GM19193 (cell line): ENCODE results near the gene FBXO44.

Experiments used
- POLR2A ChIP-seq: IDR thresholded peaks from 4 replicates; pipeline ENCODE4 v1.6.1; 2011; ENCODE audit not compliant: insufficient read depth, insufficient read length; ENCODE audit errors: extremely low read depth

FBXO44 gene

DNA sequence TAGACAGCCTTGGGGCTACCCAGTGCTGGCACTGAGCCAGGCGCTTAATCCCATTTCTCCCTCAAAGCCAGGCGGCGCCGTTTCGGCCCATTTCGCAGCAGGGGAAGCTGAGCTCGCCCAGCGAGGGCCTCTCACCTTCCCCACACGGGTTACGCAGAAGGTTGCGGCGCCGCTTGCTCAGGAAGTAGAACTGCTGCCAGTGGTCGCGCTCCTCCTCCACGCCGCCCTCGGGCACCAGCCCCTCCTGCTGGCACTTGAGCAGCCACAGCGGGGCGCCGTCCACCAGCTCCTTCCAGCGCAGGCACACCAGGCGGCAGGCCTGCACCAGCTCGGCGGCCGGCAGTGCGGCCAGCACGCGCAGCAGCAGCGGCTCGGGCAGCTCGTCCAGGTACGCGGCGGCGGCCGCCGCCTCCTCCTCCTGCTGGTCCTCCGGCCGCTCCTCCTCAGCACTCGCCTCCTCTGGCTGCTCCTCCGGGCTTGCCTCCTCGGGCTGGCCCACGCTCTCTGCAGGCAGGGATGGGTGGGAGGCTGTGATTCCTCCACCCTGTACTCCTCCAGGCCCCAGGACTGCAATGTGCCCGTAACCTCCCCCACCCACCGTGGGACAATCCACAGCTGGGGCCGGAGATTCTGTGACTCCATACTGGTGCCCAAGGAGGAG, 4.2 kb upstream of the FBXO44 start:
- TF ChIP-seq POLR2A = no peak

DNA sequence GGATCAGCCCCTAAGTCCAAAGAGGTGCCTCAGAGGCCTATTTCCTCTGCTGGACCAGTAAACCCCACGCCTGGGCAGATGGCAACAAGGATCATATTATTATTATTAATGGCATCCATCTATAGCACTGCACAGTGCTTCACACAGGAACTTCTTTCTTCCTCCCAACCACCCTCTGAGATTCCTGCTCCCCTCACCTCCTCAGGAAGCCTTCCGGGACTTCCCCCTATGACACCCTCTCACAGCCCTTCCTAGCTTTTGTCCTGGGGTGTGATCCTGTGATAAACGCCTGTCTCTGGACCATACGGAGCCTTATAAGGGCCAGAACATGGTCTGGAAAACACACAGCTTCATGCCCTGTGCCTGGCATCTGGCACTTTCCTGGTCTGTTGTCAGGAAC, 3.7 kb upstream of the FBXO44 start:
- TF ChIP-seq POLR2A = no peak

DNA sequence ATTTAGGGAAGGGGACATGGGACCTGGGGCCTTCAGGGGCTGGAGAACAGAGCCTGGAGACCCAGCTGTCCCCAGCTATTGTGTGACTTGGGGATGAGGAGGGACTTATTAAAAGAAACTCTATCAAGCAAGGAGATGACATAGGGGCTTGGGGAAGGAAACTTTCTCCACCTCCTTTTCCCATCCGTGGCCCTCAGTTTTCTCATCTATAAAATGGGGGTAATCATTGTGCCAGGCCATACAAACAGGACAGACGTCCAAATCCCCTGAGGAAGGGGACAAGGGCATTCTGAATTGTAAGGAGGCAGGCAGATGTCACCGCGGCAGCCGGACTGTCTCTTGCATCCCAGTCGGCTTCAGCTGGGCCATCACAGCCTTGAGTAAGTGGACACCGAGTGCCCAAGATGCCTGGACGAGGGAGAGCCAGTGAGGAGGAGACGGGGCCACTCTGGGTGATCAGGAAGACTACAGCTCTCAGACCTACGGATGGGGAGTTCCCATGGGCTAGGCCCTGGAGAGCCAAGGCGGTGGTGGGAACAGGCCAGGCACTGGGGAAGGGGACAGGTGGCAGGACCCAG, 2.4 kb upstream of the FBXO44 start:
- no peak for TF ChIP-seq POLR2A

DNA sequence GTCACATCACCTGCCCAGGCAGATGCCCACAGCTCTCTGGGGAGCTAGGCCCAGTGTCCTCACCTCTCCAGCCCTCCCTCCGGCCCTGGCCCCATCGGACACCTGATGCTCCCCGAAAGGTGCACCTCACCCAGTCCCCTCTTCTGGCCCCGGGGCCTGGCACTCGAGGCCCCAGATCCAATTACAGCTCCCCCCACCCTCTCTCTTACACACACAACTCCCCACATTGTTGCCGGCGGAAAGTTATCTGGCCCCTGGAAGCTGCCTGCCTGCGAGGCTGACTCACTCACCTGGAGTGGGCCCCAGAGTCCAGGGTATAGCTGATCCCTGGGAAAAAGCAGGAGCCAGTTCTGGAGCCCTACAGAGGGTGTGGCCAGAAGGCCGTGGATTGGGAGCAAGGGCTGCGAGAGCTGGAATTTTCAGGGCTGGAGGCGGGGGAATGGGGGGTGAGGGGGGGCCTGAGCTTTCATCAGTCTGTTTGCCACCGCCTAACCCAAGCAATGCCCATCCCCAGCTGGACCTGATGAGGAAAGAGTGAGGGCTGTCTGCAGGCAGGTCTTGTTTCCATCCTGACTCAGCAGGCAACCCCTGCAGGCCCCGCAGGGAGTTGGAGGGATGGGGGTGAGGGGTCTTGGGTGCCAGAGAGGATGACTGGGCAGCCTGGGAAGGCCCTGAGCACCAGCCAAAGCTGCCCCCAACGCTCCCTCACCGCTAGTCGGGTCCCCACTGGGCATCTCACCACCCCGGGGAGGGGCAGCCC, 1.4 kb upstream of the FBXO44 start:
- no peak for TF ChIP-seq POLR2A

DNA sequence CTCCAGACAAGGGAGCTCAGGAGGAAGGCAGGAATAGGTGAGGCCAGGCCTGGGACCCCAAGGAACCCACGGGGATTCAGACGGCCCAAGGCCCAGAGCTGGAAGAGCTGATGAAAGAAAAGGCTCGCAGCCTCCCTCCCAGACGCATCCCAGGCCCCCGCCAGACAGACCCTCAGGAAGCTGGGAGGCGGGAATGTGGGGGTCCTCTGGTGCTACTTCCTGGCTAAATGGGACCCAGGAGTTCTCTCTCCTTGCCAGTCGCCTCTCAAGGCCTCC, 878 bp upstream of the FBXO44 start:
- TF ChIP-seq POLR2A = no peak

DNA sequence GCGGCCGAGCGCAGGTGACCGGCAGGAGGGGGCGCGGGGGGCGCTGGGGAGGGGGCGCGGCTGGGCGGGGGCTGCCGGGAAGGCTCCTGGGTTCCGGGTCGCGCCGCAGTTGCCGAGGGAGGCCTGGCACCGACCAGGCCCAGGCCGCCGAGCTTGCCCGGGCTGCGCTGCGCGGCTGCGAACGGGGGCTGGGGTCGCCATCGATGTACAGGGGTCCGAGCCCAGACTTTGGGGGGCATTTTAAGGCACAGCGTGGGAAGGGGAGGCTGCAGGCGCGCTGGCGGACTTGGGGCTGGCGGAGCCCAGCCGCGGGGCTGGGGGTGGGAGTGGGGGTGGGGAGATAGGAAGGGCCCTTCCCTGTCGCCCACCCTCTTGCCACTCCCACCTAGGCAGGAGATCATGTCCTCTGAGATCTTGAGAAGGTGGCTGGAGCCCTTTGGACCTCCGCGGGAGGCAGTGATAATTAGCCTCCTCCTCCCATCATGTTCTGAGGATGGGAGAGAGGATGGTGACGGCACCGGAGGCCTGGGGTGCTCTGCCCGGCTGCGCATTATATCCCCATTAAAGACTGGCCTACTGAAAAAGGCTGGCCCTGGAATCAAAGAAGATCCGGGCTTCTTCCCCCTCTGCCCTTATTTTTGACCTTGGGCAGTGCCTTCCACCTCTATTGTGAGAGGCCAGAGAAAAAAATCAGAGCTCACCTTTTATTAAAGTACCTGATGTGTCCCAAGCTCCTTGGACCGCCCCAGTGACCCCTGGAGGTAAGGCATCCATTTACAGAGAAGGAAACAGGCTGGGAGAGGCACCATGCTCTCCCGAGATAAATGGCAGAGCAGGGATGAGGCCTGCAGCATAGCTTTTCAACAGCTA, 497 bp downstream of the FBXO44 start:
- no peak for TF ChIP-seq POLR2A

DNA sequence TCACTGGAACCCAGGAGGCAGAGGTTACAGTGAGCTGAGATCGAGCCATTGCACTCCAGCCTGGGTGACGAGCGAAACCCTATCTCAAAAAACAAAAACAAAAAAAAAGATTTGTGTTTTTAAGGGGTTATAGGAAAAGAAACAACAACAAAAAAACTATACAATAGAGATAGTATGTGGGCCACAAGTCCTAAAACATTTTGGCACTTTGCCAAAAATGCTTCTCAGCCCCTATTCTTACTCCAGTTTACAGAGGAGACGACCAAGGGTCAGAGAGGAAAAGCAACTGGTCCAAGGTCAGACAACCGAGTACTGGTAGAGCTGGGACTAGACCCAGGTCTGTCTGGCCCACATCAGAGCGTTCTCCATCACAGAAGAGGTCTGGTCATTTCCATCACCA, 3.0 kb downstream of the FBXO44 start:
- TF ChIP-seq POLR2A = no peak

DNA sequence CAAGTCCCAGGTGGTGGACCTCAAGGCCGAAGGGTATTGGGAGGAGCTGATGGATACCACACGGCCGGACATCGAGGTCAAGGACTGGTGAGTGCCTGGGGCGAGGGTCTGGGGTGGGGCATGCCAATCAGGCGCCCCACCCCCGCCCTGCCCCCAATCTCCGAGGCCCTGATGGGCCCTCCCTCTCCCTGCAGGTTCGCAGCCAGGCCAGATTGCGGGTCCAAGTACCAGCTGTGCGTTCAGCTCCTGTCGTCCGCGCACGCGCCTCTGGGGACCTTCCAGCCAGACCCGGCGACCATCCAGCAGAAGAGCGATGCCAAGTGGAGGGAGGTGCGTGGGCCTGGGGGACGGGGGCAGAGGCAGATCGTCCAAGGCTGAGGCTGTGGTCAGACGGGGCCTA, 3.9 kb downstream of the FBXO44 start:
- TF ChIP-seq POLR2A = no peak

DNA sequence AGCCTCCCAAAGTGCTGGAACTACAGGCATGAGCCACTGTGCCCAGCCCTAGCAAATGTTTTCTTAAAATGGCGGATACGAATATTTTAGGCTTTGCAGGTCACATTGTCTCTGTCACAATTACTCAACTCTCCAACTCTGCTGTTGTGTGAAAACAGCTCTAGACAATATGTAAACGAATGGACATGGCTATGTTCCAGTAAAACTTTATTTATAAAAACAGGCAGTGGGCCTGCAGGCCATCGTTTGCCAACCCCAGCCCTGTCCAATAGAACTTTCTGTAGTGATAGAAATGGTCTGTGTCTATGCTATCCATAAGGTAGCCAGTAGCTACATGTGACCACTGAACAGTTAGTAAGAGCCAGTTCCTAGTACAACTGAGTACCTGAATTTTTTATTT, 5.1 kb downstream of the FBXO44 start:
- no peak for TF ChIP-seq POLR2A

DNA sequence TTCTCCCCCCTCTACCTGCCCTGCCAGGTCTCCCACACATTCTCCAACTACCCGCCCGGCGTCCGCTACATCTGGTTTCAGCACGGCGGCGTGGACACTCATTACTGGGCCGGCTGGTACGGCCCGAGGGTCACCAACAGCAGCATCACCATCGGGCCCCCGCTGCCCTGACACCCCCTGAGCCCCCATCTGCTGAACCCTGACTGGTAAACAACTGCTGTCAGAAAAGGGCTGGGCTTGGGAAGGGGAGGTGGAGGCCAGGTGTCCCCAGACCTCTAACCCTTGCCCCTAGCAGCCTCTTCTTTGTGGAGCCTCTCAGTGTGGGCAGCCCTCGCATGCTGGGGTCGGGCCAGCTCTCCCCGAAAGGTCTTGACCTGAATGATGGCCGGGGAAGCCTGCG, 6.4 kb downstream of the FBXO44 start:
- no peak for TF ChIP-seq POLR2A

DNA sequence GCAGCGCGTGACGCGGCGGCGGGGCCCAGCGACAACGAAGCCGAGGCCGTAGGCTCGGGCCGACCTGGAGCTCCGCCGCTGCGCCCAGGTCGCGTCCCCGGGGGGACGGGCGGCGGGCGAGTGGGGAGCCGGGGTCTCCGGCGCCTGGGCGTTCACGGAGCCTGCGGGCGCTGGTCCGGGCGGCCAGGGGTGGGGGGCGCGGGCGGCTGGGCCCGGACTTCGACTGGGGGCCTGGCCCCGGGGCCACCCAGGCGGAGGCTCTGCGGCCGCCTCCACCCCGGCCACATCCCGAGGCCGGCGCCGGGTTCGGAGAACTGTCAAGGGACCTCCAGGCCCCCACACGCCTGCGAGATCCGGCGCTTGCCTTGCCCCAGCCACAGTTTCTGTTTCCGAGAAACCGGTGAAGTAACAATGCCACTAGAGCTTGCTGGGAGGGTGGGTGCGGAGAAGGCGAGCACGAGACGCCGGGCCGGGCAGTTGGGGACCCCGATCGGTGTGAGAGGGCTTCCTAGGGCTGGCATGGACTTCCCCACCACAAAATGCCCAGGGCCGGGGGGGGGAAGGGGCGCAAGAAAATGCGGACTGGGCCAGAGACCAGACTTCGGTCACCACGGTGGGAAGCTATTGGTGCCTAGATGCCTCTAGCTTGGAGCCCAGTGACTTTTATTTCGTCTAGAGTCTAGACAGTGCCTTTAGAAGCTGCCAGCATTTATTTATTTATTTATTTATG, 9.8 kb downstream of the FBXO44 start:
- TF ChIP-seq POLR2A = peak; percentile 54

DNA sequence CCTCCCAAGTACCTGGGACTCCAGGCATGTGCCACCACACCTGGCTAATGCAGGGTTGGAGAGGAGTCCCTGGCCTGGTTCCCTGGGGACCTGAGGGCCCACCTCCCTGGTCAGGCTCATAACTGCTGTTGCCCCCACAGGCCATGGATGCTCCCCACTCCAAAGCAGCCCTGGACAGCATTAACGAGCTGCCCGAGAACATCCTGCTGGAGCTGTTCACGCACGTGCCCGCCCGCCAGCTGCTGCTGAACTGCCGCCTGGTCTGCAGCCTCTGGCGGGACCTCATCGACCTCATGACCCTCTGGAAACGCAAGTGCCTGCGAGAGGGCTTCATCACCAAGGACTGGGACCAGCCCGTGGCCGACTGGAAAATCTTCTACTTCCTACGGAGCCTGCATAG, 13.8 kb downstream of the FBXO44 start:
- no peak for TF ChIP-seq POLR2A

DNA sequence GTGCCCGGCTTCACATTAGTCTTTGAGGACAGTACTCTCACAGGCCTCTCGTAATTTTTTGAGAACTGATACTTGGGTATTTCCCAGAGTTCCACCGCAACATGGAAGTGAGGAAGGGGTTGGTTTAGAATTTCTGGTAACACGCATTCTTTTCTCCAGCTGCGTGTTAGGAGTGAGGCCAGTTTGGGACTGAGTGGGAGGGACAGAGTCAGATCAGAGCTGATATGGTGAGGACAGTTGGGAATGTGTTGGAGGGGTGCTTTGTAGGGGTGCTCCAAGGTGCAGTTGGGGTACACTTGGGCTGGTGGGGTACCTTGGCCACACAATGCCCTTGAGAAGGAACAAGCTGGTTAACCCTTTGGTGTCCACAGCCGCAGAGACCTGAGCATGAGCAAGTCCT, 16.1 kb downstream of the FBXO44 start:
- peak; percentile 8 for TF ChIP-seq POLR2A

DNA sequence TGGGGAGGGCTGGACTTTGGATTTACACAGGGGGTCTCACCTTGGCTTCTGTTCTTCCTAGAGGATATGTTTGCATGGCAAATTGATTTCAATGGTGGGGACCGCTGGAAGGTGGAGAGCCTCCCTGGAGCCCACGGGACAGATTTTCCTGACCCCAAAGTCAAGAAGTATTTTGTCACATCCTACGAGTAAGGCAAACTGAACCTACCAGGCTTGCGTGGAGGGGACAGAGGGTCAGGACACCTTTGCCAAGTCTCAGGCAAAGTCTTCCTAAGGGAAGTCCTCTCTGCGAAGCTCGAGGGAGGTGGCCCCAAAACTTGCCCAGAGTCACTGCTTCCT, 16.5 kb downstream of the FBXO44 start:
- TF ChIP-seq POLR2A = no peak
